ENCODE data around the gene INAFM2. TPM values are rescaled to one million over a fixed set of nuclear protein-coding genes. Genes with fewer than 3 reads are reported as not detected.

INAFM2 gene
- total and polyA plus RNA-seq, 9 of the 15 experiments (the other 6 are each of a cell fraction or from before 2014, with no cell fraction given): 11.8 to 43.1 (median 27.2) TPM

- no peak for TF ChIP-seq ZBTB12 (CRISPR knock-in tag; IDR thresholded peaks at IDR 0.05)
- no peak for TF ChIP-seq TAF7 (tag; IDR thresholded peaks at IDR 0.05)
- TF ChIP-seq MIER1 (IDR thresholded peaks at IDR 0.05; ENCODE audit: low read depth): no peak
- no peak for TF ChIP-seq TRIM25 (IDR thresholded peaks at IDR 0.05; ENCODE audit: borderline replicate concordance)
- TF ChIP-seq ZBTB17 (CRISPR knock-in tag; IDR thresholded peaks at IDR 0.05): 0 out of 2 replicates have a peak, but pooled peaks have one; percentile 7
- no peak for TF ChIP-seq SRSF1 (IDR thresholded peaks at IDR 0.05; ENCODE audit: low read depth, low read length)
Measured at GRCh38 chr15:40334541-40334940, 11.0 kb downstream of the INAFM2 start (continued).

All from K562 (cell line).